Endothelial cell of umbilical vein (primary cell): ENCODE measurements around the gene SAMD14. TPM values are rescaled to one million over a fixed set of nuclear protein-coding genes. Genes with fewer than 3 reads are reported as not detected.

ENCODE experiments used
- BruUV-seq: library from RNA; stranded (reverse); fragments of 400-500 nt; replicated peaks from 2 replicates; lab custom pipeline; 2021; lab: Mats Ljungman, UMichigan
- CTCF ChIA-PET: fragments of 300-600, 350-600 bp; sonication (Branson Sonifier 250); formaldehyde crosslinking; loops from one replicate; lab custom pipeline; 2021; ENCODE audit warnings: antibody characterized with exemption, inconsistent platforms; lab: Charles Lee
- POLR2A ChIA-PET: fragments of 300-600, 350-600 bp; sonication (Branson Sonifier 250); formaldehyde crosslinking; loops from one replicate; lab custom pipeline; 2021; ENCODE audit warnings: antibody characterized with exemption, inconsistent platforms; lab: Charles Lee
- DNase-seq: peaks from one replicate; pipeline ENCODE4 v3.0.0-alpha.2; 2011; ENCODE audit warnings: low read depth, low spot score
- FAIRE-seq: peaks from 2 replicates; lab custom pipeline; 2011; peaks lifted over from hg19 to GRCh38; lab: Jason Lieb, UNC
- H2AFZ ChIP-seq: 2 replicates; pipeline ENCODE4 v1.6.0; 2012; ENCODE audit warnings: low read depth, low read length, control low read depth, inconsistent platforms
- H3K27ac ChIP-seq: 2 replicates; pipeline ENCODE4 v1.5.1; 2011; ENCODE audit warnings: low read depth, mild to moderate bottlenecking, control low read depth, low read length, moderate library complexity; ENCODE audit not compliant: insufficient read depth
- H3K27me3 ChIP-seq, 2 experiments: 2 replicates each; pipeline versions ENCODE4 v1.6.0 to v1.6.1; 2011; ENCODE audit warnings: low read length in 2 of 2, mixed read lengths in 1 of 2; ENCODE audit not compliant: control insufficient read depth in 2 of 2, insufficient read depth in 2 of 2
- H3K36me3 ChIP-seq, 2 experiments: 2 replicates in 1 of 2; 3 replicates in 1 of 2; pipeline ENCODE4 v1.5.1; 2011; ENCODE audit warnings: low read length in 2 of 2, mild to moderate bottlenecking in 1 of 2, moderate library complexity in 1 of 2; ENCODE audit not compliant: control insufficient read depth in 2 of 2, insufficient read depth in 2 of 2; ENCODE audit errors: extremely low read depth in 1 of 2
- H3K4me1 ChIP-seq: 3 replicates; pipeline ENCODE4 v1.5.1; 2011; ENCODE audit warnings: mild to moderate bottlenecking, low read length; ENCODE audit not compliant: control insufficient read depth, insufficient read depth; ENCODE audit errors: extremely low read depth
- H3K4me2 ChIP-seq: 2 replicates; pipeline ENCODE4 v1.6.1; 2011; ENCODE audit warnings: low read length, control low read depth, mixed read lengths; ENCODE audit not compliant: insufficient read depth
- H3K4me3 ChIP-seq, 3 experiments: fragments of 200-600 bp in 1 of 3; sonication (generic), shearing (Covaris generic) in 1 of 3; replicated peaks in 1 of 3; 2 replicates each; pipeline ENCODE4 v1.5.1; 2011 to 2016; ENCODE audit warnings: control low read depth in 3 of 3, low read length in 3 of 3, mild to moderate bottlenecking in 2 of 3, inconsistent platforms in 1 of 3, low read depth in 1 of 3, moderate library complexity in 1 of 3; ENCODE audit not compliant: insufficient read depth in 1 of 3
- H3K79me2 ChIP-seq: 2 replicates; pipeline ENCODE4 v1.6.0; 2012; ENCODE audit warnings: low read length, inconsistent platforms; ENCODE audit not compliant: control insufficient read depth, insufficient read depth
- H3K9ac ChIP-seq: replicated peaks from 2 replicates; pipeline ENCODE3; 2011; ENCODE audit warnings: low read length, control low read depth; ENCODE audit not compliant: insufficient read depth; ENCODE audit errors: extremely low read depth
- H3K9me1 ChIP-seq: replicated peaks from 3 replicates; pipeline ENCODE4 v1.6.0; 2011; ENCODE audit warnings: mild to moderate bottlenecking, low read length; ENCODE audit not compliant: control insufficient read depth, insufficient read depth; ENCODE audit errors: extremely low read depth
- H3K9me3 ChIP-seq: replicated peaks from 2 replicates; pipeline ENCODE4 v1.5.1; 2012; ENCODE audit warnings: low read length, inconsistent platforms; ENCODE audit not compliant: control insufficient read depth, insufficient read depth
- H4K20me1 ChIP-seq: replicated peaks from 2 replicates; pipeline ENCODE3; 2011; ENCODE audit warnings: mild to moderate bottlenecking, low read length; ENCODE audit not compliant: control insufficient read depth, insufficient read depth; ENCODE audit errors: extremely low read depth
- CTCF ChIP-seq, 2 donors: IDR thresholded peaks; 1 replicate in 1 of 2; 2 replicates in 1 of 2; pipeline ENCODE4 v1.5.1; 2011; ENCODE audit warnings: low read length in 2 of 2, mild to moderate bottlenecking in 2 of 2, moderate library complexity in 2 of 2, control low read depth in 1 of 2, inconsistent platforms in 1 of 2, low read depth in 1 of 2; ENCODE audit not compliant: insufficient read depth in 1 of 2; ENCODE audit errors: extremely low read depth in 1 of 2
- EZH2 ChIP-seq: IDR thresholded peaks from 2 replicates; pipeline ENCODE4 v1.6.1; 2012; ENCODE audit warnings: borderline replicate concordance, low read depth, mild to moderate bottlenecking, moderate library complexity, low read length, inconsistent platforms; ENCODE audit not compliant: severe bottlenecking
- FOS ChIP-seq: IDR thresholded peaks from 2 replicates; pipeline ENCODE4 v1.6.1; 2011; ENCODE audit warnings: mild to moderate bottlenecking, low read length, moderate library complexity, borderline replicate concordance; ENCODE audit not compliant: insufficient read depth
- GATA2 ChIP-seq: IDR thresholded peaks from 2 replicates; pipeline ENCODE4 v1.7.0; 2011; ENCODE audit warnings: low read depth, mild to moderate bottlenecking, moderate library complexity, mixed read lengths, low read length; ENCODE audit not compliant: insufficient read length, insufficient read depth
- JUN ChIP-seq: IDR thresholded peaks from 2 replicates; pipeline ENCODE4 v1.6.1; 2011; ENCODE audit warnings: borderline replicate concordance, low read depth; ENCODE audit not compliant: insufficient read length, insufficient read depth
- MAX ChIP-seq: IDR thresholded peaks from 2 replicates; pipeline ENCODE4 v1.6.1; 2011; ENCODE audit not compliant: insufficient read depth, insufficient read length
- MYC ChIP-seq: IDR thresholded peaks from one replicate; pipeline ENCODE4 v1.6.1; 2011; ENCODE audit warnings: mild to moderate bottlenecking, low read depth, low read length
- POLR2A ChIP-seq: IDR thresholded peaks from 2 replicates; pipeline ENCODE4 v1.6.1; 2012; ENCODE audit warnings: low read depth, mild to moderate bottlenecking, control low read depth, low read length
- POLR2AphosphoS5 ChIP-seq: IDR thresholded peaks from 2 replicates; pipeline ENCODE4 v1.6.1; 2012; ENCODE audit warnings: low read depth, mild to moderate bottlenecking, control low read depth, low read length, moderate library complexity; ENCODE audit not compliant: insufficient read depth
- dilution Hi-C: fragments of 300-500 bp; cut with MboI; formaldehyde crosslinking; loops from one replicate; pipeline ENCODE4 v1.15.0; 2019; ENCODE audit warnings: low sequenced_read_pairs; ENCODE audit not compliant: extremely low pct_ligation_motif_present
- intact Hi-C: fragments of 100-400 bp; cut with micrococcal nuclease; formaldehyde crosslinking; loops from one replicate; pipeline ENCODE4 v1.10.0; 2022
- polyA plus RNA-seq, 4 experiments: library from polyadenylated mRNA; depleted of rRNA in 3 of 4; stranded (reverse) in 3 of 4; unstranded in 1 of 4; fragments of >200 nt; gene quantifications; 2 replicates each; pipeline versions ENCODE4 v1.2.1 to v1.2.3, GENCODE V29; 2011 to 2012; ENCODE audit warnings: missing spikeins in 1 of 4
- total RNA-seq: library from RNA; stranded (reverse); gene quantifications from 2 replicates; pipeline ENCODE4 v1.2.3, GENCODE V29; 2021

SAMD14 gene
- total and polyA plus RNA-seq, 2 donors (not counting 3 experiments of a cell fraction or from before 2014, with no cell fraction given): 6.8 to 15.6 TPM

GRCh38 chr17:50107790-50108414 lies 22.1 kb downstream of the SAMD14 start:
- no peak for FAIRE-seq
- Histone ChIP-seq H3K36me3 (no peaks in the 10 kb centered on the region), H3K9me3 (no peaks in the 10 kb centered on the region), H2AFZ (no peak overlapping the region), H3K9ac (no peak overlapping the region), H3K4me3 (no peak overlapping the region), H3K9me1 (no peaks in the 10 kb centered on the region), H3K4me1 (no peaks in the 10 kb centered on the region), H4K20me1 (no peaks in the 10 kb centered on the region), H3K27ac (no peak overlapping the region), H3K79me2 (no peaks in the 10 kb centered on the region), H3K4me2 (no peak overlapping the region), H3K27me3 (no peaks in the 10 kb centered on the region)
- intact Hi-C loops (no loop called here), dilution Hi-C loops (no loop called here)
- TF ChIP-seq CTCF (IDR thresholded peaks at IDR 0.05; ENCODE audit: extremely low read depth in 1 of 2, insufficient read depth in 1 of 2, low read depth in 1 of 2, low read length in 2 of 2): no peak
- no peak for TF ChIP-seq MYC
- no peak for TF ChIP-seq EZH2
- TF ChIP-seq FOS: no peak
- TF ChIP-seq MAX: no peak
- TF ChIP-seq POLR2A: no peak
- TF ChIP-seq POLR2AphosphoS5: no peak
- TF ChIP-seq JUN: no peak
- no peak for TF ChIP-seq GATA2
- ChIA-PET CTCF (interaction anchor here (1.3 to 4.1 kb wide), 3 partner anchors 9 to 91 kb away, joined by 3 to 29 read pairs (median 13); no protein-coding TSS in a partner anchor), POLR2A (no interaction called here)
- DNase-seq: no peak
- no TSS peak for BruUV-seq
